ENCODE results near the gene TNNT2. TPM values are rescaled to one million over a fixed set of nuclear protein-coding genes. Genes with fewer than 3 reads are reported as not detected.

Gene TNNT2
- total and polyA plus RNA-seq, 8 donors, result 1.5 to 12.0 (median 6.7) TPM; not detected in 4

GRCh38 chr1:201369209-201369608 is 8.3 kb downstream of the TNNT2 start:
- Histone ChIP-seq H3K27ac (no peak overlapping the region), H3K4me1 (no peaks in the 10 kb centered on the region), H3K9me3 (no peaks in the 10 kb centered on the region), H3K27me3 (peaks cover 0 to 73% (median 33%) of the 10 kb centered on the region in 3 donors), H3K4me3 (no peak overlapping the region), H3K36me3 (no peaks in the 10 kb centered on the region)
- WGBS, 5 donors, result 50 to 80% (median 71%) methylated on average over 3 to 6 of the region's 6 CpGs
- DNase-seq, result no peak
- TF ChIP-seq POLR2AphosphoS5 (IDR thresholded peaks at IDR 0.05), result no peak
- TF ChIP-seq EP300 (IDR thresholded peaks at IDR 0.05), result no peak
- no peak for TF ChIP-seq CTCF (IDR thresholded peaks at IDR 0.05)
- intact Hi-C loops (cut with DNase I; ENCODE audit: low total_unique reads), result no loop called here

GRCh38 chr1:201366696-201367095 is 10.8 kb downstream of the TNNT2 start:
- intact Hi-C loops (cut with DNase I; ENCODE audit: low total_unique reads), result no loop called here
- Histone ChIP-seq H3K4me1 (no peaks in the 10 kb centered on the region), H3K27ac (no peak overlapping the region), H3K27me3 (peaks cover 0 to 64% (median 15%) of the 10 kb centered on the region in 3 donors), H3K4me3 (no peak overlapping the region), H3K36me3 (no peaks in the 10 kb centered on the region), H3K9me3 (no peaks in the 10 kb centered on the region)
- DNase-seq, result no peak
- no peak for TF ChIP-seq EP300 (IDR thresholded peaks at IDR 0.05)
- TF ChIP-seq POLR2A (IDR thresholded peaks at IDR 0.05), result no peak
- TF ChIP-seq CTCF (IDR thresholded peaks at IDR 0.05), result no peak
- no peak for TF ChIP-seq POLR2AphosphoS5 (IDR thresholded peaks at IDR 0.05)
- WGBS, 5 donors, result 66 to 80% (median 74%) methylated on average over 7 of the region's 7 CpGs

DNA sequence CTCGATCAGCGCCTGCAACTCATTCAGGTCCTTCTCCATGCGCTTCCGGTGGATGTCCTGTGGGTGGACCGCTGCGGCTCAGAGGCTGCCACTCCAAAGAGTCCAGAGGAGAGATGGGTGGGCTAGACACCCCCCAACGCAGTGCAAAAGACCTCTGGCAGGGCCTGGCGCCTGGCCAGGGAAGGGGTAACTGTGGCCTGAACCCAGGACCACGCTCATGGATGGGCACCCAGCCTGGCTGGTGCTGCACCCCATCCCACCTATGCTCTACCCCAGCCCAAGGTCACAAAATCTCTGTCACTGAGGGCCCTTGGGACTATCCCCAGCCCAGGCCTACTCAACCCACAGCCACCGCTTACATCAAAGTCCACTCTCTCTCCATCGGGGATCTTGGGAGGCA is 12.2 kb downstream of the TNNT2 start:
- Histone ChIP-seq H3K4me1 (no peaks in the 10 kb centered on the region), H3K4me3 (no peak overlapping the region), H3K27me3 (peaks cover 0 to 56% (median 14%) of the 10 kb centered on the region in 3 donors), H3K36me3 (no peaks in the 10 kb centered on the region), H3K9me3 (no peaks in the 10 kb centered on the region), H3K27ac (no peak overlapping the region)
- 75 to 90% (median 82%) methylated on average over 8 to 11 of the region's 11 CpGs for WGBS, 5 donors
- DNase-seq, result no peak
- intact Hi-C loops (cut with DNase I; ENCODE audit: low total_unique reads), result no loop called here
- TF ChIP-seq POLR2AphosphoS5 (IDR thresholded peaks at IDR 0.05) (no peak), CTCF (IDR thresholded peaks at IDR 0.05) (no peak), POLR2A (IDR thresholded peaks at IDR 0.05) (no peak), EP300 (IDR thresholded peaks at IDR 0.05) (no peak)

DNA sequence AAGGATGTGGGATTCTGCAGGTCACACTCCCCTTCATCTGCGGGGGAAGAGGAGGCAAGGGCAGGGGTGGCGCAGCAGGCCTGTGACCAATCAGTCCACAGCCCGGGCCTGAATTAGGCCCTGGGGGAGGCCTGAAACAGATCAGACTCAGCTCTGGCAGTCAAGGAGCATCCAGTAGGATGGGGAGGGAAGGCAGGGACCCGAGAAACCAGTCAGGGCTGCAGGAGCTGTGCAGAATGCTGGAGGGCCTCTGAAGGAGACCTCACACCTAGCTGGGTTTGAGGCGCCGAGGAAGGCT is 12.7 kb downstream of the TNNT2 start:
- no peak for DNase-seq
- H3K27me3 ChIP-seq, result peaks cover 0 to 53% (median 12%) of the 10 kb centered on the region in 3 donors
- WGBS, 5 donors, result 68 to 89% (median 81%) methylated on average over 6 of the region's 6 CpGs
- H3K27ac ChIP-seq, result no peak overlapping the region
- H3K4me3 ChIP-seq, result no peak overlapping the region
- intact Hi-C loops (cut with DNase I; ENCODE audit: low total_unique reads), result loop anchor here (5.0 kb wide), 1 partner anchor 112 kb away; no protein-coding TSS in a partner anchor
- no peaks in the 10 kb centered on the region for H3K36me3 ChIP-seq
- no peaks in the 10 kb centered on the region for H3K9me3 ChIP-seq
- no peaks in the 10 kb centered on the region for H3K4me1 ChIP-seq
- TF ChIP-seq CTCF (IDR thresholded peaks at IDR 0.05) (no peak), EP300 (IDR thresholded peaks at IDR 0.05) (no peak), POLR2A (IDR thresholded peaks at IDR 0.05) (no peak), POLR2AphosphoS5 (IDR thresholded peaks at IDR 0.05) (no peak)

All from stomach (tissue), 9 donors.